ENCODE results near the gene RAI1.

Gene RAI1

GRCh38 chr17:17766744-17767120, 85.5 kb downstream of the RAI1 start:
- Histone ChIP-seq H3K36me3 (replicated peaks) (peaks cover 4% of the 10 kb centered on the region), H3K27me3 (replicated peaks) (no peaks in the 10 kb centered on the region), H3K4me3 (ENCODE audit: low read depth, low read length) (no peak overlapping the region), H3K27ac (no peak overlapping the region)
- in situ Hi-C loops (cut with HindIII; ENCODE audit: low pct_ligation_motif_present, low sequenced_read_pairs), result no loop called here
- TF ChIP-seq CTCF (IDR thresholded peaks at IDR 0.05; ENCODE audit: low read depth, low read length, missing control alignments), result no peak
- no peak for DNase-seq

GRCh38 chr17:17767154-17767869, 86.1 kb downstream of the RAI1 start:
- Histone ChIP-seq H3K36me3 (replicated peaks) (peaks cover 4% of the 10 kb centered on the region), H3K27ac (no peak overlapping the region), H3K4me3 (ENCODE audit: low read depth, low read length) (no peak overlapping the region), H3K27me3 (replicated peaks) (no peaks in the 10 kb centered on the region)
- in situ Hi-C loops (cut with HindIII; ENCODE audit: low pct_ligation_motif_present, low sequenced_read_pairs), result no loop called here
- no peak for TF ChIP-seq CTCF (IDR thresholded peaks at IDR 0.05; ENCODE audit: low read depth, low read length, missing control alignments)
- no peak for DNase-seq

- no peak overlapping the region for H3K4me3 ChIP-seq (ENCODE audit: low read depth, low read length)
- H3K36me3 ChIP-seq (replicated peaks), result peaks cover 4% of the 10 kb centered on the region
- DNase-seq, result no peak
- TF ChIP-seq CTCF (IDR thresholded peaks at IDR 0.05; ENCODE audit: low read depth, low read length, missing control alignments), result no peak
- H3K27me3 ChIP-seq (replicated peaks), result no peaks in the 10 kb centered on the region
- H3K27ac ChIP-seq, result no peak overlapping the region
- in situ Hi-C loops (cut with HindIII; ENCODE audit: low pct_ligation_motif_present, low sequenced_read_pairs), result no loop called here
These were observed 86.7 kb downstream of the RAI1 start for GRCh38 chr17:17767887-17768418.

DNA sequence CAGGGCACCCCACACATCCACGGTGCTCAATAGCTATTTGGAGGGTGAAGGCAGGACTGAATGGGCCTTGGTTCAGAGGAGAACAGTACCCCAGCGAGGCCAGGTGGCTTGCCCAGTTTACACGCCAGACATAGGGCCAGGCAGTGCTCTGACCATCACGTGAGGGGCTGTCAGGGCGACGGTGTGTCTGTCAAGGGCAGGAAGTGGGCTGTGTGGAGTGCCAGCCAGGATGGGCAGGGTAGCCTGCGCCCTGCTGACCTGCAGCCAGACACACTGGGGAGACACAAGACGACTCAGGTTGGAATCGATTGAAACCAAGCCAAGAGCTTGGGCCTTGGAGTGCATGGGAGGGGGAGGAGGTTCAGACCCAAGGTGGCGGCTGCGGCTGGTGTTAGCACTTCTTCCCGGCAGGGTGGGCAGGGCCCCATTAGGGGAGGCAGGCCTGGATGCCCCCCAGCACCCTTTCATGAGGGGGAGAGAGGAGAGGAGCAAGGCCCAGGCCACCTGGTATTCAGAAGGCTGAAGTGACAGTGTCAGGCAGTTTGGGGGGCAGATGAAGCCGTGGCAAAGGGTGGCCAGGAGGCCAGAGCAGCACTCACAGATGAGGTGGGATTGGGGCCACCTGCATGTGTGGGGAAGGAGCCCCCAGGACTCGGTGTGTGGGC, 87.3 kb downstream of the RAI1 start:
- DNase-seq, result no peak
- TF ChIP-seq CTCF (IDR thresholded peaks at IDR 0.05; ENCODE audit: low read depth, low read length, missing control alignments), result no peak
- Histone ChIP-seq H3K27me3 (replicated peaks) (no peaks in the 10 kb centered on the region), H3K27ac (no peak overlapping the region), H3K4me3 (ENCODE audit: low read depth, low read length) (no peak overlapping the region), H3K36me3 (replicated peaks) (peaks cover 4% of the 10 kb centered on the region)
- in situ Hi-C loops (cut with HindIII; ENCODE audit: low pct_ligation_motif_present, low sequenced_read_pairs), result no loop called here

DNA sequence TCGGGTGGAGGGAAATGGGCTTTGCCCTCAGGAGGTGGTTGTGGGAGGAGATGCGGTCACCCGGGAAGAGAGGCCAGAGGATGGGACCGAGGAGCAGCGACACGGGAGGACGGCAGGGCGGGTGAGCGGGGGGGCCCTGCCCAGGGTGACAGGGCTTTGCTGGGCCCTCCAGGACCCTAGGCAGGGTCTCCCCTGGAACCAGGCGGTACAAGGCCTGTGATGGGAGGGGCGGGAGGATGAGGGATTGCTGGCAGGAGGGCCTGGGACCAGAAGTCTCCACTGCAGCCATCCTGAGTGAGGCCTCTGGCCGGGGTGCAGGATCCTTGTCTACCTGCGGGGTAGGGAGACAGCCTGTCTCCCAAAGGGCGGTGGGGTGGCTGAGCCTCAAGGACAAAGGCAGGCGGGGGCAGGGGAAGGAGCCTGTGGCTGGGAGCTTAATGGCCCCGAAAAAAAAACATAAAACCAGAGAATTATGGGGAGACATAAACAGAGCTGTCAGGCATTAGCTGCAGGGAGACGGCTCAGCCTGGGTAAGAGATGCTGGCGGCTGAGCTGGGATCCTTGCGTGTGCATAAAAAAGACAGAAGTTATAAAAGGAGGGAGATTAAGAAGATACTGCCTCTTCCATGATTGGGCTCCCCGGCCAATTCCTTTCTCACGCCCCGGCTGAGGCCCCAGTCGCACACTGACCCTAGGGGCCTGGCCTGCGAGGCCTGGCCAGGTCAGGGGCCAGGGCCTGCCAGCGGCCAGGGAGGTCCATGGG, 88.8 kb downstream of the RAI1 start:
- no peak for TF ChIP-seq CTCF (IDR thresholded peaks at IDR 0.05; ENCODE audit: low read depth, low read length, missing control alignments)
- no peak for DNase-seq
- no peak overlapping the region for H3K4me3 ChIP-seq (ENCODE audit: low read depth, low read length)
- peaks cover 3% of the 10 kb centered on the region for H3K36me3 ChIP-seq (replicated peaks)
- no peaks in the 10 kb centered on the region for H3K27me3 ChIP-seq (replicated peaks)
- in situ Hi-C loops (cut with HindIII; ENCODE audit: low pct_ligation_motif_present, low sequenced_read_pairs), result no loop called here
- H3K27ac ChIP-seq, result no peak overlapping the region
